Measurements from ENCODE around the gene PDE9A.

Gene PDE9A

DNA sequence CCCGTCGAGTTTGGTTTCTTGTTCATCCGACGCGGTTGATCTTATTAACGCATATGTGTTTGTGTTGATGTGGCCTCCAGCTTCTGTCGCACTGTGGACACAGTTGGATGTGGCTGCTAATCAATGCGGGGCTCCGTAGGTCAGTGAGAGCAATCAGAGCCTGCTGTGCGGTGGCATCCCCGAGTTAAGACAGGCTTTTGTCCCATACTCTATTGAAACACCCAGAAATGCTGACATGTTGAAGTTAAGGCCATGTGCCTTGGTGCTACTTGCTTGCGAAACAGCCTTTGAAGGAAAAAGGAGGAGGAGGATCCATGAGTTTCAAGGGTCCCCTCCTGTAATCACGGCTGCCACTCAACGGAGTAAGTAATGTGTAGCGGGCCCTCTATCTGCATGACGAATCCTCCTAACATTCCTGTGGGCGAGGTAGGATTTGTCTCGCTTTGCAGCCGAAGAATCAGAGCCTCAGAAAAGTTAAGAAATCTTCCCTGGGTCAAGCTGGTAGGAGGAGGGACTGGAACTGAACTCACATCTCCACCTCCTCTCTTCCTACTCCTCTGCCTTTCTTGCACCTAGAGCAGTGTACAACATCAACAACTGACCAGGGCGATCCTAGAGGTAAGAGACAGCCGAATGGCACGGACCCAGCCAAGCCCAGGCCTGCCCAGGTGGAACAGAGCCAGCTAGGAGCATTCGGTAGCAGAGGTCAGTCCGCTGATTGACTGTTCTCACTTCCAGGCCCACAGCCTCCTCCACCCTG is 19.5 kb downstream of the PDE9A start:
- Histone ChIP-seq H3K79me2 (ENCODE audit: insufficient read depth, low read depth) (no peaks in the 10 kb centered on the region), H3K9ac (no peak overlapping the region), H3K4me3 (IDR thresholded peaks at IDR 0.05; ENCODE audit: insufficient read depth, low read depth, low read length) (no peak overlapping the region), H3K36me3 (ENCODE audit: insufficient read depth) (no peaks in the 10 kb centered on the region), H2AFZ (ENCODE audit: low read depth) (no peak overlapping the region), H3K4me2 (no peak overlapping the region), H3K4me1 (ENCODE audit: low read depth, poor library complexity, severe bottlenecking) (no peaks in the 10 kb centered on the region), H3K27ac (no peak overlapping the region), H3K27me3 (ENCODE audit: insufficient read depth, low read depth) (peaks cover 88% of the 10 kb centered on the region), H4K20me1 (ENCODE audit: insufficient read depth) (no peaks in the 10 kb centered on the region)
- TF ChIP-seq, protein P1, sequence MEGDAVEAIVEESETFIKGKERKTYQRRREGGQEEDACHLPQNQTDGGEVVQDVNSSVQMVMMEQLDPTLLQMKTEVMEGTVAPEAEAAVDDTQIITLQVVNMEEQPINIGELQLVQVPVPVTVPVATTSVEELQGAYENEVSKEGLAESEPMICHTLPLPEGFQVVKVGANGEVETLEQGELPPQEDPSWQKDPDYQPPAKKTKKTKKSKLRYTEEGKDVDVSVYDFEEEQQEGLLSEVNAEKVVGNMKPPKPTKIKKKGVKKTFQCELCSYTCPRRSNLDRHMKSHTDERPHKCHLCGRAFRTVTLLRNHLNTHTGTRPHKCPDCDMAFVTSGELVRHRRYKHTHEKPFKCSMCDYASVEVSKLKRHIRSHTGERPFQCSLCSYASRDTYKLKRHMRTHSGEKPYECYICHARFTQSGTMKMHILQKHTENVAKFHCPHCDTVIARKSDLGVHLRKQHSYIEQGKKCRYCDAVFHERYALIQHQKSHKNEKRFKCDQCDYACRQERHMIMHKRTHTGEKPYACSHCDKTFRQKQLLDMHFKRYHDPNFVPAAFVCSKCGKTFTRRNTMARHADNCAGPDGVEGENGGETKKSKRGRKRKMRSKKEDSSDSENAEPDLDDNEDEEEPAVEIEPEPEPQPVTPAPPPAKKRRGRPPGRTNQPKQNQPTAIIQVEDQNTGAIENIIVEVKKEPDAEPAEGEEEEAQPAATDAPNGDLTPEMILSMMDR (conservative IDR thresholded peaks at IDR 0.05; ENCODE audit: low read depth, low read length), result no peak

DNA sequence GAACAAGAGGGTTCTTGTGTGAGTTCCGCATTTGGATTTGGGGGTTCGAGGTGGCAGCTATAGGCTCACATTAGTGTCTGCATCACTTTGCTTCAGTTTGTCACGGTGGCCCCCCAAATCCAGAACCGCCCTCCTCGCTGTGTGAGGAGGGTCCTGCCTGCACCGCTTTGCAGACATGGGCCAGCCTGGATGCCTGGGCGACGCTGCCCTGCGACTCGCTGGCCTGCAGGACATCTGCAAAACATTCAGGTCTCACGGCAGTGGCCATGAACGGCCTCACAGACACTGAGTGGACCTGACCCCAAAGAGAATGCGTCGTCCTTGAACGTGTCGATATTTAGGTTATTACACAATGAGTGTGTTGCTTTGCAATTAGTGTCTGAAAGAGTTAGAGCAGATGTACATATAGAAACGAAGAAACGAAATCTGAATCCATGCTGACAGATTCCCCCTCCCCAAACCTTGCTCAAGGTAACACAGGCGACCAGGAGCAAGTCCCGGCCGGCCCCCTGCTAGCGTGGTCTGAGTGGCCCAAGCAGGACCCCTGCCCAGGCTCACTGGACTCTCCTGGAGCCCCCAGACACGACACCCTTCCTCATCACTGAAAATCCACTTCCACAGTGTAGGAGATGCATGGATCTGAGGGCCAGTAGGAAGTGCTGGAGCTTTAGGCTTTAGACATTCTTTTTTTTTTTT is 20.4 kb downstream of the PDE9A start:
- H3K4me2 ChIP-seq, result no peak overlapping the region

DNA sequence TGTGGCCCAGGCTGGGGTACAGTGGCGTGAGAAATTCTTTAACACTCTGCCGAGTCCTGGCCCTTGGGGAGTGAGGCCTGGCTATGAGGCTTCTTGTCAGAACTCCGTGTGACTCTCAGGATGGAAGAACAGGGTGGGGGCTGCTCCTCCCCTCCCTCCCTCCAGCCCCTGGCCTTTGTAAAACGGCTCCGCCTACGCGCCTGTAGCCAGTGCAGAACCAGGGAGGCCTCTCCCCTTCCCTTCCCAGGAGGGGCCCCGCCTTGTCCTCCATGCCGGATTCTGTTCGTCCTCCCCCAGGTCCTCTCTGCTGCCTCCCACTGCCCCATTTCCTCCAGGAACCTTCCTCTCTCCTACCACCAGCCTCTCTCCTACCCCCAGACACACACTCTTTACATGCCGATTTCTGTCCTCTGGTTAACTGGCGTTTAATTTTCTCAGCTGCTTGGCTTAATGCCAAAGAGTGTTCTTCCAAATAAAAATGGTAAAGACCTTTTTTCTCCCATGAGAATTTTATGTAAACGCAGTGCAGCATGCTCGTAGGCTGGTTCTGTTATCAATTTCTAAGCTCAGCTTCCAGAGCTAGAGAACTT is 21.0 kb downstream of the PDE9A start:
- Histone ChIP-seq H4K20me1 (ENCODE audit: insufficient read depth) (no peaks in the 10 kb centered on the region), H3K4me1 (ENCODE audit: low read depth, poor library complexity, severe bottlenecking) (no peaks in the 10 kb centered on the region), H3K79me2 (ENCODE audit: insufficient read depth, low read depth) (no peaks in the 10 kb centered on the region), H3K4me2 (no peak overlapping the region), H3K36me3 (ENCODE audit: insufficient read depth) (no peaks in the 10 kb centered on the region), H2AFZ (ENCODE audit: low read depth) (no peak overlapping the region), H3K27me3 (ENCODE audit: insufficient read depth, low read depth) (peaks cover 92% of the 10 kb centered on the region), H3K9ac (no peak overlapping the region), H3K27ac (no peak overlapping the region), H3K4me3 (IDR thresholded peaks at IDR 0.05; ENCODE audit: insufficient read depth, low read depth, low read length) (no peak overlapping the region)
- TF ChIP-seq, protein P1 (conservative IDR thresholded peaks at IDR 0.05; ENCODE audit: low read depth, low read length), result no peak

More for the DNA sequence above, 20.4 kb downstream of the PDE9A start:
- H4K20me1 ChIP-seq (ENCODE audit: insufficient read depth), result no peaks in the 10 kb centered on the region
- no peak overlapping the region for H3K9ac ChIP-seq
- peaks cover 91% of the 10 kb centered on the region for H3K27me3 ChIP-seq (ENCODE audit: insufficient read depth, low read depth)
- H3K79me2 ChIP-seq (ENCODE audit: insufficient read depth, low read depth), result no peaks in the 10 kb centered on the region
- TF ChIP-seq, protein P1 (conservative IDR thresholded peaks at IDR 0.05; ENCODE audit: low read depth, low read length), result no peak
- no peaks in the 10 kb centered on the region for H3K36me3 ChIP-seq (ENCODE audit: insufficient read depth)
- no peak overlapping the region for H3K27ac ChIP-seq
- no peak overlapping the region for H3K4me3 ChIP-seq (IDR thresholded peaks at IDR 0.05; ENCODE audit: insufficient read depth, low read depth, low read length)
- no peak overlapping the region for H2AFZ ChIP-seq (ENCODE audit: low read depth)
- H3K4me1 ChIP-seq (ENCODE audit: low read depth, poor library complexity, severe bottlenecking), result no peaks in the 10 kb centered on the region

DNA sequence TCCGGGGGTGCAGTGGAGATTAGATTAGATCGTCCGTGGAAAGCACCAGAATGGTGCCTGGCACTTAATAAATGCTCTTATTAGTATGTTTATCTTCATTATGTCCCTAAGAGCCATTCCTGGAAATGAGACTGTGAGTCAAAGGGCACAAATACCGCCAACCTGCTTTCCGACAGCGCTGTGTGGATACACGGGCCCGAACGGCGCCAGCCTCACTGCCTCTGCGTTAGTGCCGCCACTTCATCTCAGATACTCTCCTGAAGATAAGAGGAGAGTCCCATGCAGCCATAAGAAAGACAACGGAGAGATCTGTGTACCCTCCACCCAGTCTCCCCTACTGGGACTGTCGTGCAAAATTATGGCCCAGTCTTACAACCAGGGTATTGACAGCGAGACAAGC is 22.0 kb downstream of the PDE9A start:
- no peaks in the 10 kb centered on the region for H4K20me1 ChIP-seq (ENCODE audit: insufficient read depth)

More for the DNA sequence above, 22.0 kb downstream of the PDE9A start:
- H3K4me3 ChIP-seq (IDR thresholded peaks at IDR 0.05; ENCODE audit: insufficient read depth, low read depth, low read length), result no peak overlapping the region
- H3K4me1 ChIP-seq (ENCODE audit: low read depth, poor library complexity, severe bottlenecking), result no peaks in the 10 kb centered on the region
- TF ChIP-seq, protein P1 (conservative IDR thresholded peaks at IDR 0.05; ENCODE audit: low read depth, low read length), result no peak
- H3K4me2 ChIP-seq, result no peak overlapping the region
- no peak overlapping the region for H3K9ac ChIP-seq
- H2AFZ ChIP-seq (ENCODE audit: low read depth), result no peak overlapping the region
- H3K27me3 ChIP-seq (ENCODE audit: insufficient read depth, low read depth), result peaks cover 97% of the 10 kb centered on the region
- no peaks in the 10 kb centered on the region for H3K79me2 ChIP-seq (ENCODE audit: insufficient read depth, low read depth)
- no peaks in the 10 kb centered on the region for H3K36me3 ChIP-seq (ENCODE audit: insufficient read depth)
- H3K27ac ChIP-seq, result no peak overlapping the region
